ENCODE results near the gene ENTPD8.

Gene ENTPD8

GRCh38 chr9:137445930-137446431 lies 4.8 kb upstream of the ENTPD8 start:
- DNase-seq = no peak

GRCh38 chr9:137445275-137445807 lies 4.2 kb upstream of the ENTPD8 start:
- DNase-seq = peak; percentile 42

- no peak for DNase-seq
These were observed 3.1 kb upstream of the ENTPD8 start for GRCh38 chr9:137444106-137444790.

- DNase-seq = no peak
These were observed 771 bp upstream of the ENTPD8 start for GRCh38 chr9:137441935-137442321.

- no peak for DNase-seq
These were observed 1.9 kb downstream of the ENTPD8 start for GRCh38 chr9:137439158-137439714.

GRCh38 chr9:137438591-137439157 lies 2.5 kb downstream of the ENTPD8 start:
- DNase-seq = no peak

- no peak for DNase-seq
These were observed 3.2 kb downstream of the ENTPD8 start for GRCh38 chr9:137437691-137438590.

- DNase-seq = no peak
These were observed 4.2 kb downstream of the ENTPD8 start for GRCh38 chr9:137436761-137437600.

GRCh38 chr9:137435980-137436760 lies 5.0 kb downstream of the ENTPD8 start:
- DNase-seq = no peak

- DNase-seq = no peak
These were observed 5.7 kb downstream of the ENTPD8 start for GRCh38 chr9:137435381-137435891.

- DNase-seq = no peak
These were observed 6.4 kb downstream of the ENTPD8 start for GRCh38 chr9:137434498-137435380.

- DNase-seq = no peak
These were observed 7.2 kb downstream of the ENTPD8 start for GRCh38 chr9:137433916-137434431.

GRCh38 chr9:137433349-137433915 lies 7.7 kb downstream of the ENTPD8 start:
- no peak for DNase-seq

- no peak for DNase-seq
These were observed 8.3 kb downstream of the ENTPD8 start for GRCh38 chr9:137432687-137433348.

GRCh38 chr9:137431416-137431931 lies 9.7 kb downstream of the ENTPD8 start:
- no peak for DNase-seq

- no peak for DNase-seq
These were observed 10.3 kb downstream of the ENTPD8 start for GRCh38 chr9:137430723-137431415.

GRCh38 chr9:137429974-137430722 lies 11.0 kb downstream of the ENTPD8 start:
- no peak for DNase-seq
